SK-N-MC (cell line): ENCODE measurements around the gene FLRT2.

Source experiments
- DNase-seq: peaks from one replicate; pipeline ENCODE4 v3.0.0-alpha.2; 2011; ENCODE audit warnings: low read depth, low spot score
- H3K27ac ChIP-seq: fragments of 200-600 bp; sonication (generic); 2 replicates; pipeline ENCODE4 v1.5.1; 2016; ENCODE audit warnings: mixed run types
- H3K36me3 ChIP-seq: fragments of 200-600 bp; sonication (generic); 2 replicates; pipeline ENCODE4 v1.6.1; 2017; ENCODE audit warnings: antibody characterized with exemption, low read length, mixed read lengths; ENCODE audit not compliant: insufficient read depth
- H3K4me3 ChIP-seq: fragments of 200-600 bp; sonication (generic); 2 replicates; pipeline ENCODE4 v1.5.1; 2016
- H3K9ac ChIP-seq: fragments of 200-600 bp; sonication (generic); 2 replicates; pipeline ENCODE4 v1.8.0; 2017; ENCODE audit warnings: mixed run types, mixed read lengths; ENCODE audit not compliant: insufficient read length
- H3K9me3 ChIP-seq: fragments of 200-600 bp; sonication (generic); 2 replicates; pipeline ENCODE4 v1.6.1; 2017; ENCODE audit warnings: low read depth, mild to moderate bottlenecking, antibody characterized with exemption, low read length, moderate library complexity, mixed read lengths
- EZH2 ChIP-seq: fragments of 200-600 bp; sonication (generic); IDR thresholded peaks from one replicate; pipeline ENCODE4 v1.6.1; 2017; ENCODE audit warnings: antibody characterized with exemption
- FOXP2 ChIP-seq: optimal IDR thresholded peaks from 2 replicates; pipeline ENCODE3; 2011; ENCODE audit warnings: mild to moderate bottlenecking, moderate library complexity; ENCODE audit not compliant: insufficient read depth; ENCODE audit errors: extremely low read length, control extremely low read depth
- POLR2AphosphoS5 ChIP-seq: IDR thresholded peaks from 2 replicates; pipeline ENCODE4 v1.6.1; 2012; ENCODE audit warnings: mild to moderate bottlenecking, low read depth, low read length, borderline replicate concordance

Gene FLRT2

GRCh38 chr14:85529803-85530574 is at the start of gene FLRT2:
Gene FLRT2 (plus strand): TSS chr14:85530144. CDS start chr14:85621515, 91,371 bp downstream.
- no peak for TF ChIP-seq EZH2
- TF ChIP-seq POLR2AphosphoS5 = peak; percentile 63
- TF ChIP-seq FOXP2 = peak; percentile 50
- no peak for DNase-seq
- Histone ChIP-seq H3K9me3 (no peaks in the 10 kb centered on the region), H3K9ac (peak within 1 kb of the TSS; percentile 90), H3K27ac (peak within 1 kb of the TSS; percentile 96), H3K36me3 (no peaks in the 10 kb centered on the region), H3K4me3 (peak within 1 kb of the TSS; percentile 95)

GRCh38 chr14:85481471-85481870 is 48.5 kb upstream of the FLRT2 start:
- H3K4me3 ChIP-seq = no peak overlapping the region
- no peak for DNase-seq

GRCh38 chr14:85482552-85482951 is 47.4 kb upstream of the FLRT2 start:
- no peaks in the 10 kb centered on the region for H3K9me3 ChIP-seq
- TF ChIP-seq EZH2 (no peak), POLR2AphosphoS5 (no peak), FOXP2 (no peak)
- no peak for DNase-seq
- H3K4me3 ChIP-seq = no peak overlapping the region
- H3K27ac ChIP-seq = no peak overlapping the region
- H3K36me3 ChIP-seq = no peaks in the 10 kb centered on the region
- no peak overlapping the region for H3K9ac ChIP-seq

More at GRCh38 chr14:85481471-85481870, 48.5 kb upstream of the FLRT2 start:
- Histone ChIP-seq H3K9me3 (no peaks in the 10 kb centered on the region; the same call in 1 of the 2 replicates), H3K9ac (no peak overlapping the region), H3K27ac (no peak overlapping the region), H3K36me3 (no peaks in the 10 kb centered on the region)
- TF ChIP-seq EZH2 (no peak), POLR2AphosphoS5 (no peak), FOXP2 (no peak)

GRCh38 chr14:85483037-85483436 is 46.9 kb upstream of the FLRT2 start:
- no peak overlapping the region for H3K4me3 ChIP-seq
- H3K27ac ChIP-seq = peak overlapping the region; percentile 32; the same call in 1 of the 2 replicates
- H3K9ac ChIP-seq = no peak overlapping the region
- no peaks in the 10 kb centered on the region for H3K9me3 ChIP-seq
- no peak for TF ChIP-seq FOXP2
- no peak for TF ChIP-seq EZH2
- TF ChIP-seq POLR2AphosphoS5 = no peak
- no peaks in the 10 kb centered on the region for H3K36me3 ChIP-seq
- DNase-seq = no peak

- no peak overlapping the region for H3K9ac ChIP-seq
- DNase-seq = no peak
- no peak overlapping the region for H3K4me3 ChIP-seq
- peak overlapping the region; percentile 32; the same call in 1 of the 2 replicates for H3K27ac ChIP-seq
- H3K9me3 ChIP-seq = no peaks in the 10 kb centered on the region
- H3K36me3 ChIP-seq = no peaks in the 10 kb centered on the region
- no peak for TF ChIP-seq FOXP2
Measured at GRCh38 chr14:85483652-85484051, 46.3 kb upstream of the FLRT2 start.

- Histone ChIP-seq H3K9ac (no peak overlapping the region), H3K36me3 (no peaks in the 10 kb centered on the region), H3K27ac (no peak overlapping the region), H3K9me3 (no peaks in the 10 kb centered on the region), H3K4me3 (no peak overlapping the region)
- DNase-seq = no peak
- TF ChIP-seq POLR2AphosphoS5 (no peak), FOXP2 (no peak), EZH2 (no peak)
Measured at GRCh38 chr14:85487215-85487614, 42.7 kb upstream of the FLRT2 start.

- no peak for DNase-seq
Measured at GRCh38 chr14:85501751-85502150, 28.2 kb upstream of the FLRT2 start.

GRCh38 chr14:85508863-85509262 is 21.1 kb upstream of the FLRT2 start:
- Histone ChIP-seq H3K9ac (no peak overlapping the region), H3K4me3 (no peak overlapping the region), H3K36me3 (no peaks in the 10 kb centered on the region), H3K27ac (no peak overlapping the region), H3K9me3 (no peaks in the 10 kb centered on the region)
- no peak for TF ChIP-seq FOXP2
- TF ChIP-seq EZH2 = no peak
- no peak for TF ChIP-seq POLR2AphosphoS5
- DNase-seq = no peak

More at GRCh38 chr14:85501751-85502150, 28.2 kb upstream of the FLRT2 start:
- Histone ChIP-seq H3K9me3 (no peaks in the 10 kb centered on the region), H3K4me3 (no peak overlapping the region), H3K36me3 (no peaks in the 10 kb centered on the region), H3K9ac (no peak overlapping the region), H3K27ac (no peak overlapping the region)
- no peak for TF ChIP-seq POLR2AphosphoS5
- no peak for TF ChIP-seq FOXP2
- no peak for TF ChIP-seq EZH2
